Measurements from ENCODE around the gene ATP5F1D. TPM values are rescaled to one million over a fixed set of nuclear protein-coding genes. Genes with fewer than 3 reads are reported as not detected.
A peak's percentile ranks its signal among the peaks of the same experiment; 100 is the strongest.
"Not testable (repeated sequence)": the region's sequence is repeated elsewhere in the genome, so short reads cannot be mapped to it uniquely, and the experiment has no call there.

Gene ATP5F1D
- 100 to 1,000 TPM; 193 to 269 TPM for total RNA-seq

GRCh38 chr19:1241417-1242095 is at the start of gene ATP5F1D:
Gene ATP5F1D (plus strand): TSS chr19:1241751. CDS start chr19:1241851, 100 bp downstream.
- Histone ChIP-seq H3K4me3 (peak within 1 kb of the TSS; percentile 85 to 89), H3K27me3 (no peaks in the 10 kb centered on the region), H3K4me1 (peaks cover 0 to 77% of the 10 kb centered on the region in 2 donors), H3K36me3 (peaks cover 3% of the 10 kb centered on the region), H3K27ac (peak within 1 kb of the TSS; percentile 99), H3K9me3 (no peaks in the 10 kb centered on the region)
- no peak for TF ChIP-seq CTCF (IDR thresholded peaks at IDR 0.05)
- peak; percentile 92 for DNase-seq (ENCODE audit: low spot score)

GRCh38 chr19:1199531-1199930 is 42.0 kb upstream of the ATP5F1D start:
- DNase-seq (ENCODE audit: low spot score), result no peak
- TF ChIP-seq CTCF (IDR thresholded peaks at IDR 0.05), result no peak

DNA sequence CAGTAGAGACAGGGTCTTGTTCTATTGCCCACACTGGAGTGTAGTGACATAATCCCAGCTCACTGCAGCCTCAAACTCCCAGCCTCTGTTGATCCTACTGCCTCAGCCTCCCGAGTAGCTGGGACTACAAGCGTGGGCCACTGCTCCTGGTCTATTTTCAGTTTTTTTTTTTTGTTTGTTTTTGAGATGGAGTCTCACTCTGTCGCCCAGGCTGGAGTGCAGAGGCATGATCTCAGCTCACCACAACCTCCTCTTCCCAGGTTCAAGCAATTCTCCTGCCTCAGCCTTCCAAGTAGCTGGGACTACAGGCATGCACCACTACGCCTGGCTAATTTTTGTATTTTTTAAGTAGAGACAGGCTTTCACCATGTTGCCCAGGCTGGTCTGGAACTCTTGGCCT is 40.9 kb upstream of the ATP5F1D start:
- H3K4me3 ChIP-seq; H3K27me3 ChIP-seq; H3K4me1 ChIP-seq; H3K36me3 ChIP-seq; DNase-seq (ENCODE audit: low spot score); H3K27ac ChIP-seq; H3K9me3 ChIP-seq: not testable (repeated sequence)

More at GRCh38 chr19:1199531-1199930, 42.0 kb upstream of the ATP5F1D start:
- no peaks in the 10 kb centered on the region for H3K9me3 ChIP-seq
- no peak overlapping the region for H3K4me3 ChIP-seq
- no peaks in the 10 kb centered on the region for H3K27me3 ChIP-seq
- H3K36me3 ChIP-seq, result no peaks in the 10 kb centered on the region
- no peak overlapping the region for H3K27ac ChIP-seq
- H3K4me1 ChIP-seq, result no peaks in the 10 kb centered on the region

GRCh38 chr19:1205114-1206099 is 36.1 kb upstream of the ATP5F1D start, which contains the start of gene STK11:
Gene STK11 (plus strand): TSS chr19:1205778. CDS start chr19:1206914, 1,136 bp downstream.
- peak within 1 kb of the TSS; percentile 79 for H3K4me3 ChIP-seq
- H3K27me3 ChIP-seq, result no peaks in the 10 kb centered on the region
- no peaks in the 10 kb centered on the region for H3K9me3 ChIP-seq
- DNase-seq (ENCODE audit: low spot score), result peak; percentile 99
- H3K36me3 ChIP-seq, result no peaks in the 10 kb centered on the region
- TF ChIP-seq CTCF (IDR thresholded peaks at IDR 0.05), result no peak
- peaks cover 0 to 42% of the 10 kb centered on the region in 2 donors for H3K4me1 ChIP-seq
- H3K27ac ChIP-seq, result peak within 1 kb of the TSS; percentile 89 to 95

GRCh38 chr19:1206150-1206863 is 35.2 kb upstream of the ATP5F1D start:
- Histone ChIP-seq H3K9me3 (no peaks in the 10 kb centered on the region), H3K4me1 (peaks cover 0 to 51% of the 10 kb centered on the region in 2 donors), H3K27ac (peak overlapping the region; percentile 89 to 95), H3K36me3 (no peaks in the 10 kb centered on the region), H3K4me3 (peak overlapping the region; percentile 79), H3K27me3 (no peaks in the 10 kb centered on the region)
- TF ChIP-seq CTCF (IDR thresholded peaks at IDR 0.05), result no peak
- DNase-seq (ENCODE audit: low spot score), result no peak
